Fibroblast of skin of abdomen (primary cell): Measurements from ENCODE around the gene CCL16.
A peak's percentile ranks its signal among the peaks of the same experiment; 100 is the strongest.

Experiments used
- DNase-seq: peaks from one replicate; pipeline ENCODE4 v3.0.0-alpha.2; 2013

Gene CCL16

DNA sequence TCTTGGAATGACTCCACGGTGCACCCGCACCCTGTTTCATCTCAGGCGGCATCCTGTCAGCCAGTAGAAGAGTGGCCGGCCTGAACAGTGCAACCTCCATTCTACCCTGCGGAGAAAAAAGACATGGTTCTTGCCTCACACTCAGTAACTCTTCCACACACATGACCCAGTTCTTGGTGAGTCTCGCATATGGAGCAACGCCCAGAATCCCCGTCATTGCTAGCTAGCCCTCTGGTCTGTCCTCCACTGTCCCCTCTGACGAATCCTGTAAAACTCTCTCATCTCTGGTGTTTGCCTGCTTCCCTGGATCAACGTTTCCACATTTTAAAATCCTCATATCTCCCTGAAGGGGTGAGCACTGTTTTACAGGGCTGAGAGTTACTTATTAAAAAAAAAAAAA is 46.5 kb downstream of the CCL16 start:
- DNase-seq = no peak

DNA sequence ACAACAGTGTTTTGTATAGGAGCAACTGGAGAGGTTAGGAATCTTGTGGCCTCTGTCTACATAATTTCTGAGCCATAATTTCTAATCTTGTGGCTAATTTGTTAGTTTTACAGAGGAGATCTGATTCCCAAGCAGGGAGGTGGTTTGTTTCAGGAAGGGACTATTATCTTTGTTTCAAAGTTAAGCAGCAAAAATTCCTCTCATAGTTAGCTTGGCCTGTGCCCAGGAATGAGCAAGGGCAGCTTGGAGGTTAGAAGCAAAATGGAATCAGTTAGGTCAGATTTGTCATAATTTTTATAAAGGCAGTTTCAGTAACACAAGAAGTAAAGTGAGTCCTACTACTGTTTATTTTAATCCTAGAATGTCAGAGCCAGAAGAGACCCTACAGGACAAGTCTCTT is 48.7 kb downstream of the CCL16 start:
- peak; percentile 9 for DNase-seq

DNA sequence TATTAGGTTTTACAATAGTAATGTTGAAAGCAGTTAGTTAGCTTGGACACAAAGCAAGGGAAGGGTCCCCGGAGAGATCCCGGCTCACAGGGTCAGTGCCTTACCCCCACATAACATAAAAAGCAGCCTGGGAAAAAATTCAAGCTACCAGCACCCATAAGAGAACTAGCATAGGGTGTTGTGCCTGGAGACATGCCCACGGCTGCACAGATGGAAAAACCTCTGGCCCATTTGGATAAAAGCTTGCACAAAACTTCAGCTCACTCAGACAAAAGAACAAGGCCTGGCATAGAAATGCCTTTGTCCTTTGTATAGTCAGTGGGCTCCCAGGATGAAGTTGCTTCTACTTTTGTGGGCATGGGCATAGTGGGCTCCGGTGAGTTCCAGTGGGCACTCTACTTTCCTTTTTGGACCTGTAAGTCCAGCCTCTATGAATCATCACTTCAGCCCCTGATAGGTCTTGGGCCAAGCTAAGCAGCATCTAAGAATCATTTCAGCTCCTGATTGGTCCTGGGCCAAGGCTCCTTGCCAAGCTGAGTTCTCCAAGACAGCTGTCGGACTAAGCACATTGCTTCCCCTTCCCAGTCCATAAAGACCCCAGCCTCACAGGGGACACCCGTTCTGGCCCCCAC is 49.4 kb downstream of the CCL16 start:
- DNase-seq = peak; percentile 11

- peak; percentile 57 for DNase-seq
Measured at GRCh38 chr17:35930211-35931065, 50.9 kb downstream of the CCL16 start, which contains the start of gene RDM1. TSS of gene RDM1 (minus strand) at chr17:35930773. CDS start at chr17:35930727, 46 bp downstream.

- no peak for DNase-seq
Measured at GRCh38 chr17:35927714-35928113, 53.6 kb downstream of the CCL16 start.
